Mesenteric fat pad (tissue), 1 donor: ENCODE data around the gene GALNT15. TPM values are rescaled to one million over a fixed set of nuclear protein-coding genes. Genes with fewer than 3 reads are reported as not detected.
A peak's percentile ranks its signal among the peaks of the same experiment; 100 is the strongest.

ENCODE experiments used
- DNase-seq: peaks from one replicate; pipeline ENCODE4 v3.0.0-alpha.2; 2020; ENCODE audit warnings: low spot score
- long read RNA-seq: library from polyadenylated mRNA; unstranded; transcript quantifications from one replicate; pipeline ENCODE4 v2.0.0, GENCODE V29; 2020
- total RNA-seq: library from RNA; stranded (reverse); fragmentation: NEBNext Ultra II Directional; extraction: Animal tissue kit (Norgen Biotek cat#: 25700); gene quantifications from one replicate; pipeline ENCODE4 v1.2.1, GENCODE V29; 2021
- donor health status: DM: yes; HTN: yes; CAD: no.

The GALNT15 gene, protein sequence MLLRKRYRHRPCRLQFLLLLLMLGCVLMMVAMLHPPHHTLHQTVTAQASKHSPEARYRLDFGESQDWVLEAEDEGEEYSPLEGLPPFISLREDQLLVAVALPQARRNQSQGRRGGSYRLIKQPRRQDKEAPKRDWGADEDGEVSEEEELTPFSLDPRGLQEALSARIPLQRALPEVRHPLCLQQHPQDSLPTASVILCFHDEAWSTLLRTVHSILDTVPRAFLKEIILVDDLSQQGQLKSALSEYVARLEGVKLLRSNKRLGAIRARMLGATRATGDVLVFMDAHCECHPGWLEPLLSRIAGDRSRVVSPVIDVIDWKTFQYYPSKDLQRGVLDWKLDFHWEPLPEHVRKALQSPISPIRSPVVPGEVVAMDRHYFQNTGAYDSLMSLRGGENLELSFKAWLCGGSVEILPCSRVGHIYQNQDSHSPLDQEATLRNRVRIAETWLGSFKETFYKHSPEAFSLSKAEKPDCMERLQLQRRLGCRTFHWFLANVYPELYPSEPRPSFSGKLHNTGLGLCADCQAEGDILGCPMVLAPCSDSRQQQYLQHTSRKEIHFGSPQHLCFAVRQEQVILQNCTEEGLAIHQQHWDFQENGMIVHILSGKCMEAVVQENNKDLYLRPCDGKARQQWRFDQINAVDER
- 275 TPM for total RNA-seq
- long read RNA-seq, full-length matches to known transcripts: 592 of 892 reads
- long read RNA-seq, partial matches to known transcripts: 181 of 892 reads
- long read RNA-seq, other reads (novel, unspliced or antisense): 119 of 892 reads

DNA sequence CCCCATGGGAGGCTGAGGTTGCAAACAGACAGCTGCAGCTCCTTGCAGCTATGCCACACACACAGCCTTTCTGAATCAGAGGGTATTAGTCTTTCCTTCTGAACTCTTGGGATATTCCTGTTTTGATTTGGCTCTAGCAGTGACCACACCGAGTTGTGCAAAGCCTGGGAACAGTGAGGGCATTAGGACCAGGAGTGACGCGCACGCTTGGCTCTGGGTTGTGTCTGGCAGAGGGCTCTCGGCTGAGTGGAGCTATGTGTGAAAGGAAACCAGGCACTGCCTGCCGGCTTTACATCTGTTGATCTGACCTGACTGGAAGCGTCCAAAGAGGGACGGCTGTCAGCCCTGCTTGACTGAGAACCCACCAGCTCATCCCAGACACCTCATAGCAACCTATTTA is at the start of gene GALNT15:
TSS of gene GALNT15 (plus strand) at position 292 of the 400 bp plus-strand sequence. CDS start 472 bp downstream, outside the sequence.
- peak; percentile 93 for DNase-seq

DNA sequence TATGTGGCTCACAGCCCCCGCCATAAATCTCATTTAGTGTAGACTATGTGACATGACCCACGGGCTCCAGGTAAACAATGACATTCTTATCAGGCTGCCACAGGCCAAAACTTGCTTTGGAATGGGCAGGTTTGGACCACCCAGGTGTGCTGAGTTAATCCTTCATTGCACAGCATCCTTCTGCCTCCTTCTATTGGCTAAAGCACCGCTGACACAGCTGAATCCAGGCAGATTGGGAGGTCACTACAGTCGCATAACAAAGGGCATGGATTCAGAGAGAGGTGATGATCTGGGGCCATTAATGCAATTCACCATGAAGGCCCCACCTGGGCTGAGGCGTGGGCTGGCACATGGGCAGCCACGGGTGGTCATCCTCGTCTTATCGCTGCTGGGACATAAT is 47.8 kb upstream of the GALNT15 start:
- DNase-seq: no peak

DNA sequence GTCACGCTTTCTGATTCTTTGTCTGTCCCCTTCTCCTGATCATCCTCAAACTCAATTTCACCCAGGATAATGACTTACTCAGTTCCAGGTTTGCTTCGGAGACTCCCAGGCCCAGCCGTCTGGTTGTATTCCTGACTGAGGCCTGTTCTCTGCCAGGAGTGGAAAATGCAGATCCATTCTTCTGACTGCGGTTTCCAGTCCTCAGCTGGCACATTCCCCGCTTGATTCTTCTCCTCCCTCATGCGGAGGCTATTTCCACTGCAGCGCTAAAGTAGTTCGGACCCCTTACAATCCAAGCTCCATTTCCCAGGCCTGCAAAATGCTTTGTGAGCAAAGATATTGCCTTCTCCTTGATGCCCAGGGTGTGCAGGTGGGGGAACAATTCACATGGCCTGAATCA is 47.2 kb upstream of the GALNT15 start:
- no peak for DNase-seq

DNA sequence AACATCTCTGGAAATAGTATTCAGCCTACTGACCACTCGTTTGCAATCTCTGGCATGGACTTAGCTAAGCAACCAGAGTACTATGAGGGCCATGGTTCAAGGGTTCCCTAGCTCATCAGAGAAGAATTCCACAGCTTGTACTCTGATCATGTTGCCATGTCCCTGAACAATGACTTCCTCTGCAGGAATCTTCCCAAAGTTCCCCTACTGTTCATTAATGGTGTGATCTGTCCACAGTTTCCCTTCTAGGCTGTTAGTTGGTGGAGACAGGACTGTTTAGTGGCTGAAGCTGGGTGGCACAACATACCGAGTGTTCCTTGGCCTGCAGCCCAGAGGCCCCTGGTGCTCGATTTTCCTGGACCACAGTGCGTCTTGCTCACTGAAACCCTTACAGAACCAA is 44.4 kb upstream of the GALNT15 start:
- no peak for DNase-seq

DNA sequence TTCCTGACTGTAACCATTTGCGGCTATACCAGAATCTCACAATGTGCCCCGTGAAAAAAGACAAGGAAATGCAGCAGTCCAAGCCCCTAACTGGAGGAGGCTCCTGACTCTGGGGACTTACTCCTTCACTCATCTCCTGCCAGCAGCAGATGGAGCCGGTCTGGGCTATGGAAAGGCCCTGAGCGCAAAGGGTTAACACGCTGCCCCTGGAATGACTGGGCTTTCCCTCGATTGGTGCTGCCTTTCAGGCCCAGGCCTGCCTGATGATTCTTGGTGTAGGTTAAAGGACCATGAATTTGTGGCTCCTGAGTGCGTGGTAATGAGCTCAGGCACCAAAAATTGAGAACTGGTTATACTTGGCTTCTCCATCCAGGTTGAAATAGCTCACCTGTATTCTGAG is 42.3 kb upstream of the GALNT15 start:
- DNase-seq: no peak

DNA sequence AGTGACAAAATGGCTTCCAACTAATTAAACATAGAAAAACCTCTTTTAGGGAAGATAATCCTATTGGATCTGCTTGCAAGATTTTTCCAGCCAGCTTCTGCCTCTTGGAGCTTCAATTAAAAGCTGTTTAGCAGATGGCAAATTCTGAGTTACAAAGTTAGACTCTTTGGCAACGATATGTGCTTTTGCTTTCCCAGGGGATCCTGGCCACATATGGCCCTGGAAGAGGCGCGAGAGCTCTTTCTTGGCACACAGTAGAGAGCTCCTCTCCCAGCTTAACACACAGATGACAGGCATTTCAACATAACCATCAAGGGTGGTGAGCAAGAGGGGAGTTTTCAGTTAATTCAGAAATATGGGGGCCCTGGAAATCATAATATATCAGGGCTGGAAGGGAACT is 41.6 kb upstream of the GALNT15 start:
- no peak for DNase-seq

DNA sequence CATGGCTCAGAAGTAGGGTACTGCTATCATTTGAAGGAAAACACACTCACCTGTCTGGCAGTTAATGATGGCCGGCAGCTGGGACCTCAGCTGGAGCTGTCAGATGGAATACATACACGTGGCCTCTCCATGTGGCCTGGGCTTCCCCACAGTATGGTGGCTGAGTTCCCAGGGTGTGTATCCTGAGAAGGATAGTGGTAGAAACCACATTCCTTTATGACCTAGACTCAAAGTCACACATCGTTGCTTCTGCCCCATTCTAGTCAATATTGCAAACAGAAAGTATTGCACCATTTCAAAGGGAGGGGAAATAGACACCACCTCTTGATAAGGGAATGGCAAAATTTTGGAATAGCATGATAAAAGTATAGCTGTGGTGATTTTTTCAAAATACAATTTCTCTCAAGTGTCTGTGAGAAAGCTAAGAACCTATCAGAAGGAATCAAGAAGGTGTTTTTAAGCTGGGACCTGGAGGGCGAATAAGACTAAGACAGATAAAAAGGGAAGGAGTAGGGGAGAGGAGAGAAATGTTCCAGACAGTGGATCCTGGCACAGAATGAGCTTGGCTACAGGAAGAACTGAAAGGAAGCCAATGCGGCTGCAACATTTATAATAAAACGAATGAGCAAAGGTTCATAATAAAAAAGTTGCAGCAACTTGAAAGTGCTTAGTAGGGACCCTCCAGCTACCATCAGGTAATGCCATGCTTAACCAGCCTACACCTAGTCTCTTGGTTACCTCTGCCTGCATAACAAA is 40.1 kb upstream of the GALNT15 start:
- DNase-seq: no peak

DNA sequence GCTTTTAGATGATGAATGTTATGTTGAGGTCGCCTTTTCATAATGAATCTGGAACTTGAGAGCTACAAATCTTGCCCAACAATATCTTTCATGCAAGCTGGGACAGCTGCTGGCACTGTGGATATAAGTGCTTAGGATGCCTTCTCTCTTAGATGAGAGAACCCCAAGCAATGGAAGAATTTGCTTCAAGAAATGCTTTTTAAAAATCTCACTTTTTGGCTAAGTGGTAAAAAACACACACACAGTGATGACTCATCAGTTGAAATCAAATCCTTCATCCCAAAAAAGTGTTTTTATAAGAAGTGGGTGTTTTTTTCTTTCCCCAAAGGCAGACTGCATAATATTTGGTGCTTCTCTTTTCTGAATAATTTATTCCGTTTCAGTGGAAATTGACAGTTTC is 38.4 kb upstream of the GALNT15 start:
- no peak for DNase-seq

DNA sequence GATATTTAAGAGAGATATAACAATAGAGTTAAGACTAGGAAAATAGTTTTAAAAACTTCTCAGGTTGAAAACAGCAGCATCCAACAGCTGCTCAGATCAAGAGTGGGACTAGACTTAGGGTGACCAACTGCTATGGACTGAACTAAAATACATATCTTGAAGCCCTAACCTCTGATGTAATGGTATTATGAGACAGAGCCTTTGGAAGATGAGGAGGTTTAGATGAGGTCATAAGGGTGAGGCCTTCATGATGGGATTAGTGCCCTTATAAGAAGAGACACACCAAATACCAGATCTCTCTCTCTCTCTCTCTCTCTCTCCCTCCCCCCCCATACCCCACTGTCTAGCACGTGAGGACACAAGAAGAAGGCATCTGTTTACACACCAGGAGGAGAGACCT is 37.4 kb upstream of the GALNT15 start:
- no peak for DNase-seq

DNA sequence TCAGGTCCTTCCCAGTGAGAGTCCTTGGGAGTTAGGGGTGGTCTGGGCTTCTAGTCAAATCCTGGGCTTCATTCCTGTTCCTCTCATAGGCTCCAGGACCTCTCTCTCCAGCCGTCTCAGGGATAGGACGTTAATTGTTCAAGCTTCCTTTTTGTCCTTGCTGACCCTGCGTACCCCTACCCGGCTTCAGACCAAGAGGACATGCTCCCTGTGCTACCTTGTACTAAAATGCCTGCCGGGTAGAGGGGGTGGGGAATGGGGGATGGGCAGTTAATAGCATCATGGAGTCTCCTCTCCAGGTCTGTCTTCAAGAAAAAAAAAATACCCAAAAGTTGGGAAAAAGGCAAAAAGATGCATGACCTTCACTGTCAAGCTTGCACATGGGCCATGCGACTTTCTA is 36.5 kb upstream of the GALNT15 start:
- DNase-seq: no peak

DNA sequence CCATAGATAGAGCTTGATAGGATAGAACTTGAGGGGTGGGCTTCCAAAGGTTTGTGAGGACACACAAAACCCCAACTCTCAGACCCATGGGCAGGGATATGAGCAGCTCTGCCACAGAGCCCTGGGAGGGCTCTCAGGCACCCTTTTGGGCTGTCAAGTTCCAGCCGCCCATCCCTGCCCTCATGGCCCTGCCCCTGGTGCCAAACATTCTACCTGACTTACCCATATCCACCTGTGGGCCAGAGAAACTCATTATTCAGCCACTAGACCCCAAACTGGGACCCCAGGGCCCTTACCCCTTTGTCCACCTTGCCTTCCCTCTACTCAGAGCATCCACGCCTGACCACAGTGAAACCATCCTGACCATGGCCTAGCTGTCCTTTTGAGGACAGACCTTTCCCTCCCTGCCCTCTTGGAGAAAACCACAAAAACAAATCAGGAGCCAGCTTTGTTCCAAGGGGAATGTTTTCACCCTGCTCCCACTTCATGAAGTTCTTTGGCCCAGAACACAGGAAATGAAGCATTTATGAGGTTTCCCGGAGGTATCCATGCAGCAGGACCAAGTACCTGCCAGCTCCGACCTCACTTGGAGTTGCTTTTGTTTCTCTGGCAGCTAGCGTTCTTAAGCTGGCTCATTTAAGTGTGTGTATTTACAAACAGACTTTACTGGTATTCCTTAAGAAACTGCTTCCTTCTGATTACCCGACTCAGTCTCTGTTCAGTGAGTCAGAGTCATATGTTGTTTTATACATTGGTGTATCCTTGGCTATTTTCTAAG is 34.2 kb upstream of the GALNT15 start:
- DNase-seq: no peak

DNA sequence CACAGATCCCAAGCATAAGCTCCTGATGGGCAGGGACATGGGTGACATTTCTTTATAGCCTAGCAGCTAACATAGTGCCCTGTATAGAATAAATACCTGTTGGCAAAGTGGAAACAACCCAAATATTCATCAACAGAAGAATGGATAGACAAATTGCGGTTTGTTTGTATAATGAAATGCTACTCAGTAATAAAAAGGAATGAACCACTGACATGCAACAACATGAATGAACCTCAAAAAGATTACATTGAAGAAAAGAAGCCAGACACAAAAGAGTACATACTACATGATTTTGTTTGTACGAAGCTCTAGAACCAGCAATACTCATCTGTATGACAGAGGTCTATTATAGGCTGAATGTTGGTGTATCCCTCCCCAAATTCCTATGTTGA is 33.6 kb upstream of the GALNT15 start:
- DNase-seq: no peak

DNA sequence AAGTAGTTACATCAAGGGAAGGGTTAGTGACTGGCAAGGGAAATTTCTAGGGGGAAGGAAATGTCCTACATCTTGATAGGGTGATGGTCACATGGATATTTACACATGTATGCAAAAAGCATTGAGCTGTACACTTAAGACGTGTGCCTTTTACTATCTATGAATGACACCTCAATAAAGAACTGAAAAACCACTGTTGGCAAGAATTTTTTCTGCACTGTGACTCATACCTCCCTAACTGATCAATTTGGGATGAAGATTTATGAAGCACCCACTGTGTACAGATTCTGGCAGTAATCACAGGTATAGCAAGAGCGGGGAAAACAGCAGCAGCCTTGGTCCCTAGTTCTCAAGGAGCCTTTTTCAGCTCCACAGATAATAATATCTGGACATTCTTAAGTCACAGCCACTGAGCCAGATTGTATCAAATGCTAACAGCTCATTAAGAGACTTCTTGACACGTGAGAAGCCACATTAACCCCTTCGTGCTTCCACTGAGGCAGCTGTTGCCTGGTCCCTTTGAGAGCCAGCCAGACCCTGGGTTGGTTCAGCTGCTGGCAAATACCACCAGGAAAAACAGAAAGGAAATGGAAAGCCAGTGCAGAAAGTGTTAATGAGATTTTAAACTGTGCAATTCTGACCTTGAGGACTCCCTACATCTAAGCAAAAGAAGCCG is 32.0 kb upstream of the GALNT15 start:
- no peak for DNase-seq

DNA sequence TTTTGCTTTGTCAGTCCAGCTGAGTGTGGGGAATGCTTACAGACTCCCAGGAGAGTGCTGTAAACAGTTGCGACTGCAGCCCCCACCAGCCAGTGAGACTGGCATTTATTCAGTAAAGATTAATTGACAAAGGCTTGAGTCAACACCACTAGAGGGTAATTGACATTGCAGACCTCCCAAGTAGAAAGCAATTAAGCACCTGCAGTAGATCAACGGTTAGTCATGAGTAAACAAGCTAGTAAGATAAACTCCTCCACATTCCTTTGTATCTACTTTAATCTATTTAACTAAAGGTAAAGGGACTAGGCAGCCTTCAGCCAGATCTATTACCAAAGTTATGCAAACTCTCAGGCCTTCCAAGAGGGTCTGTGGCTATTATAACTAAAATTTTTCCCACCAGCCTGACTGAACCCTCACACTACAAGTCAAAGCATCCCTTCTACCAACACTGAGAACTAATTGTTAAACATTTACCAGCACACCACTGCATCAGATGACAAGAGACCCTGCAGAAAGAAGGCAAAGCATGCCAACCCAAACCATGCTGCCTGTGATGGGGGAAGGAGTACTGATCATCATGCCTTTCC is 30.5 kb upstream of the GALNT15 start:
- no peak for DNase-seq

DNA sequence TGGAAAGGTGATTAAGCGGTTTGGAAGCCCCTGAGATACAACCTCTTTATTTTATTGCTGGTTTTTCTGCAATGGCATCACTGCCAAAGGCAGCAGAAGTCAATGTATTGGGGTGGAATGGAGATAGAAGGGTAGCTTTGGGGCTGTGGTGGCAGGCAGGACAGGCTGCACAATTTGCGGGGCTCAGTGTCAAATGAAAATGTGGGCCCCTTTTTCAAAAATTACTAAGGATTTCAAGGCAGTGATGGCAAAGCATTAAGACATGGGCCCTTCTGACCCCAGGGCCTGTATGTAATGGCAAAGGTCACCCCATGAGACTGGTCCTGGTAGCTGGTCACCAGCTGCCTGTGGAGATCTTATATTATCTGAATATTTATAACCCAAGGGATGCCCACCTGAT is 29.3 kb upstream of the GALNT15 start:
- DNase-seq: no peak

DNA sequence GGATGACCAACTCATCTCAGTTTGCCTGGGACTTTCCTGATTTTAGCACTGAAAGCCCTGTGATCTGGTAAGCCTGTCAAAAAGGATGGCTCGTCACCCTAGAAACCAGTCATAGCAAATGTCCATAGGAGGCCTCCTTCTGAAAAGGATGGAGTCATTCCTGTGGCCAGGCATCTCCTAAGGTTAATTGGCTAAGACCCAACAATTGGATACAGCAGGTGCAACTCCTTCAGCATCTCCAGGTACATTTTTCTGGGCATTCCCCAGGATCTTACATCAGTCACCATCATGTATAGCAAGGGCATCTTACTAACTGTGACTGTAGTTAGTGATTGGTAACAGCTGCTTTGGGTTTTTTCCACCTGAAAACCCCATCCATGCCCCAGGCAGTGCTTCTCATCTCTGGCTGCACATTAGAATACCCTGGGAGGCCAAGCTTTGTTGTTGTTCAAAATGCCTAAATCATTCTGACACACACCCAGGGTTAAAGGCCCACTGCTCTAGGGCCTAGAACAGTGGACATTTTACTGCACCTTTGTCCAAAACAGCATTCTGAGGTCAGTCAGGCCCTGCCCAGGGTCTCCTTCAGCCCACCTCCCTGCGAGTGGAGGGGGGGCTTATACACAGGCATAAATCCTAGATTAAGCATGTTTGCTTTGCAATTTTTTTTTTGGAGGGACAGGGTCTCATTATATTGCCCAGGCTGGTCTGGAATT is 28.3 kb upstream of the GALNT15 start:
- no peak for DNase-seq

DNA sequence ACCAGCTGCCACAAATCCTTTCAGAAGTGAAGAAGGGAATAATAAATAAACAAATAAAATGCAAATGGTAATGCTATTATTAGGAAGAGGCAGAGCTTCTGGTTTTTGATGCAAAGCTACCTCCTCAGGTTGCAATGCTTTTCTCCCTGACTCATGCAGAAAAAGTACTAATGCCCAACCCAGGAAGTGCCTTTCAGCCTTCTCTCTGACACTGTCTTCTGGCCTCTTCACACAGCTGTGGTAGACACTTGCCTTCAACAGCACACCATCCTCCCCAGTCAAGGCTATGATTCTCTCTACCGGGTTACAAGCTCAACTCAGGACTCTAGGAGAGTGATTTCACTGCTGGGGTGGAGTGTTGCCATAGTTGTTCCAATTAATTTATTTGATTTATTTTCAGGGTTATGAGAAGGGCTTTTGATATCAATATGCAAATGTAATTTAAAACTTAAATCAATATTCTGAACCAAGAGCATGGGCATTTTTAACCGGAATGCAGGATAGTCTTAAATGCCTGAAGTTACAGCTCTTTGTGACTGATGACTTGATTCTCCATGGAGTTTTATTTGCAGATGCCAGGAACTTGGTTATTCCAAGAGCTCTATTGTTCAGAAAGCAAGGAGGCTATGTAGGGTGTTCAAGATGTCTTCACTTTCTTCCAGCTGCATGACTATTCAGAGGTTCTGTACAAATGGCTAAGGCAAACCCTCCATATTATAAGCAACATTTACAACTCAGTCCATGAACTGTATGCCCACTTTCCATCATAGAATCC is 27.1 kb upstream of the GALNT15 start:
- no peak for DNase-seq

DNA sequence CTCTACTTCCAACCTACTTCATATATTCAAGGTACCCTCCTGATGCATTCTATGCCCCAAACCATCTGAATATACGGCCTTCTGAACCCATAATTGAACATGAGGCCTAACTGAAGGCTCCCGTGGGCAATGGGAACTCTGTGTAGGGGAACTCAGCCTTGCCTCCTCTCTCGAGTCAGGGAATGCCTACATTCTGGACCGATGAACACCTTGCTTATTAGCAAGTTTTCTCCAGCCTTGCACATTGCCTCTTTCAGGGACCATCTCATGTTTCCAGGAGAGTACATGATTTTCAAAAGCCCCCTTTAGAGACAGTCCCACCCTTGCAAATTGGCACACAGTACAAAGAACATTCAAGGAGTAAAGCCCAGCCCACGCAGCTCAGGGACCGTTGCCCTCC is 26.3 kb upstream of the GALNT15 start:
- no peak for DNase-seq

DNA sequence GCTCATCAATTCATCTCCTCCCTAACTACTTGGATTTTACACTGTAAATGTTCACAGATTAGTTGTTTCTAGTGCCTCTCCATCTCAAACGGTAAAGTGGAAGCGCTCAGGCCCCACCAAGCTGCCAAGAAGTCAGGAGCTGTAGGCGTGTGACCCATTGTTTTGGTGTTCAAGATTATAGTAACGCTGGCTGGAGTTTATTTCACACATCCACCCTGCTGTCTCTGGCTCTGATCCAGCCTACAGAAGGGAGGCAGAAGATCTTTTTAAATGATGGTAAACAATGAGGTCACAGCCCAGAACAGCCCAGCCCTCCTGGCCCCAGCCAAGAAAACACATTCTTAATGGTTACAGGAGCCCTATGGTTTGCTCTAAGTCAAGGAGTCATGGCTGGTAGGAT is 25.7 kb upstream of the GALNT15 start:
- DNase-seq: no peak
